Fibroblast of lung (primary cell): ENCODE measurements around the gene ASIC4. TPM values are rescaled to one million over a fixed set of nuclear protein-coding genes. Genes with fewer than 3 reads are reported as not detected.
A peak's percentile ranks its signal among the peaks of the same experiment; 100 is the strongest.

Experiments
- DNase-seq, 2 donors: peaks; one replicate each; pipeline versions ENCODE4 v3.0.0 to v3.0.0-alpha.2; 2010; ENCODE audit warnings: low read depth in 2 of 2
- H2AFZ ChIP-seq: 2 replicates; pipeline ENCODE4 v1.5.1; 2012; ENCODE audit warnings: low read length, control low read depth, inconsistent platforms
- H3K27ac ChIP-seq: 2 replicates; pipeline ENCODE4 v1.5.1; 2011; ENCODE audit warnings: low read length, control low read depth; ENCODE audit not compliant: insufficient read depth
- H3K27me3 ChIP-seq: 2 replicates; pipeline ENCODE4 v1.5.1; 2011; ENCODE audit warnings: mild to moderate bottlenecking, low read length; ENCODE audit not compliant: control insufficient read depth, insufficient read depth
- H3K36me3 ChIP-seq: 2 replicates; pipeline ENCODE4 v1.5.1; 2011; ENCODE audit warnings: low read length; ENCODE audit not compliant: control insufficient read depth, insufficient read depth
- H3K4me1 ChIP-seq: 2 replicates; pipeline ENCODE4 v1.5.1; 2011; ENCODE audit warnings: low read length; ENCODE audit not compliant: control insufficient read depth, insufficient read depth; ENCODE audit errors: extremely low read depth
- H3K4me2 ChIP-seq: 2 replicates; pipeline ENCODE4 v1.5.1; 2011; ENCODE audit warnings: low read length, control low read depth; ENCODE audit not compliant: insufficient read depth; ENCODE audit errors: extremely low read depth
- H3K4me3 ChIP-seq, 4 experiments: fragments of 200-600 bp in 1 of 4; sonication (generic) in 1 of 4; replicated peaks in 1 of 4; 2 replicates each; pipeline ENCODE4 v1.5.1; 2011 to 2016; ENCODE audit warnings: low read length in 4 of 4, low read depth in 3 of 4, mild to moderate bottlenecking in 3 of 4, control low read depth in 2 of 4, inconsistent platforms in 1 of 4, mixed read lengths in 1 of 4; ENCODE audit not compliant: insufficient read depth in 1 of 4; ENCODE audit errors: control extremely low read depth in 1 of 4
- H3K79me2 ChIP-seq: 2 replicates; pipeline ENCODE4 v1.5.1; 2012; ENCODE audit warnings: mild to moderate bottlenecking, low read length, inconsistent platforms; ENCODE audit not compliant: control insufficient read depth, insufficient read depth
- H3K9ac ChIP-seq: 2 replicates; pipeline ENCODE4 v1.5.1; 2011; ENCODE audit warnings: mild to moderate bottlenecking, low read length, control low read depth; ENCODE audit not compliant: insufficient read depth
- H3K9me3 ChIP-seq: 2 replicates; pipeline ENCODE4 v1.5.1; 2012; ENCODE audit warnings: low read depth, low read length; ENCODE audit not compliant: control insufficient read depth, insufficient read depth
- H4K20me1 ChIP-seq: 2 replicates; pipeline ENCODE4 v1.5.1; 2011; ENCODE audit warnings: low read length; ENCODE audit not compliant: control insufficient read depth, insufficient read depth; ENCODE audit errors: extremely low read depth
- EZH2 ChIP-seq: IDR thresholded peaks from 2 replicates; pipeline ENCODE4 v1.5.1; 2012; ENCODE audit warnings: low read length, control low read depth, mild to moderate bottlenecking; ENCODE audit errors: missing control alignments
- polyA plus RNA-seq, 2 donors: library from polyadenylated mRNA; depleted of rRNA in 1 of 2; stranded (reverse) in 1 of 2; unstranded in 1 of 2; fragments of >200 nt; gene quantifications; 2 replicates each; pipeline ENCODE4 v1.2.1, GENCODE V29; 2011 to 2012; ENCODE audit warnings: missing spikeins in 1 of 2
- total RNA-seq: library from RNA; depleted of rRNA; stranded (reverse); fragments of >200 nt; gene quantifications from 2 replicates; pipeline ENCODE4 v1.2.1, GENCODE V29; 2014
- TF ChIP-seq, protein P1 (sequence below), 2 donors: IDR thresholded peaks in 1 of 2; conservative IDR thresholded peaks in 1 of 2; 1 replicate in 1 of 2; 2 replicates in 1 of 2; pipeline ENCODE4 v1.5.1; 2011 to 2012; ENCODE audit warnings: low read length in 2 of 2, control low read depth in 1 of 2, inconsistent platforms in 1 of 2, low read depth in 1 of 2, mild to moderate bottlenecking in 1 of 2

ASIC4 gene
- total and polyA plus RNA-seq, 2 donors (not counting 1 experiment from before 2014, with no cell fraction given) = 0.33 TPM; not detected in 1

DNA sequence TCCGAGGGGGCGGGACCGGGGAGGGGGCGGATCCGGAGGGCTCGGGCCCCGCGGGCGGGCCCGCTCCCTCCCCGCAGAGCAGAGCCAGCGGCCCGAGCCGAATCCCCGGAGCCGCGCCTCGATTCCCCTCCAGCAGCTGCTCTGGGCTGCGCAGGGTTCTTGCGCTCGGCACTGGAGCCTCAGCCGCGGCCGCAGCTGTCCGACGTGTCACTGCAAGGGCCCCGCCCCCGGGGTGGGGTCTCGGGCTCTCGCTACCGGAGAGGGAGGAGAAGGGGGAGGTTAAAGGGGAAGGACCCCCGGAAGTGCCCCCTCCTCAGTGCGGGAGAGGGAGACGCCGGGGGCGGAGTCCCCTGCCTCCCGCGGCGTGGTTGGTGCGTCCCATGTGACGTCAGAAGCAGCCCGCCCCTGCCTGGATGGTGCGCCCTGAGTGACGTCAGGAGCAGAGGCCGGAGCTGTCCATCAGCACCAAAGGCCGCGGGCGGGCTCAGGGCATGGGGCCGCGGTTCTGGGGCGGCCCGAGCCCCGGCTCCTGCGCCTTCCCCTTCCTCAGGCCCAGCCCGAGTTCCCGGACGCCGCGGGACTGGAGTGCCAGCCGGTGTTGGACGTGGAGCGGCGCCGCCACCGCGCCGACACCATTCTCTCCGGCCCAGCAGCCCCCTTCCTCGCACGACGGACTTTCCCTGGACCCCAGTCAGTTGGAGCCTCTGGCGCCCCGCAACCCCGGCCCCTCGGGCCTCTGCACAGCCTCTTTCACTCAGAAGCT is 29.5 kb downstream of the ASIC4 start, which contains the start of the genes CHPF and TMEM198:
CHPF (minus strand) TSS at position 214 of the 763 bp plus-strand sequence. CDS start 271 bp downstream, outside the sequence.
TMEM198 (plus strand) TSS at position 433 of the 763 bp plus-strand sequence. CDS start 700 bp downstream, outside the sequence.
- Histone ChIP-seq H3K9me3 (no peaks in the 10 kb centered on the region), H3K4me1 (peaks cover 5% of the 10 kb centered on the region), H3K9ac (peak within 1 kb of the TSS; percentile 80), H4K20me1 (no peaks in the 10 kb centered on the region), H3K27me3 (no peaks in the 10 kb centered on the region), H3K36me3 (peaks cover 17% of the 10 kb centered on the region), H3K27ac (peak within 1 kb of the TSS; percentile 64), H3K79me2 (peaks cover 4% of the 10 kb centered on the region), H3K4me2 (peak within 1 kb of the TSS; percentile 92), H2AFZ (peak within 1 kb of the TSS; percentile 62), H3K4me3 (peak within 1 kb of the TSS; percentile 71 to 87 (median 83))
- no peak for TF ChIP-seq EZH2
- TF ChIP-seq, protein P1, sequence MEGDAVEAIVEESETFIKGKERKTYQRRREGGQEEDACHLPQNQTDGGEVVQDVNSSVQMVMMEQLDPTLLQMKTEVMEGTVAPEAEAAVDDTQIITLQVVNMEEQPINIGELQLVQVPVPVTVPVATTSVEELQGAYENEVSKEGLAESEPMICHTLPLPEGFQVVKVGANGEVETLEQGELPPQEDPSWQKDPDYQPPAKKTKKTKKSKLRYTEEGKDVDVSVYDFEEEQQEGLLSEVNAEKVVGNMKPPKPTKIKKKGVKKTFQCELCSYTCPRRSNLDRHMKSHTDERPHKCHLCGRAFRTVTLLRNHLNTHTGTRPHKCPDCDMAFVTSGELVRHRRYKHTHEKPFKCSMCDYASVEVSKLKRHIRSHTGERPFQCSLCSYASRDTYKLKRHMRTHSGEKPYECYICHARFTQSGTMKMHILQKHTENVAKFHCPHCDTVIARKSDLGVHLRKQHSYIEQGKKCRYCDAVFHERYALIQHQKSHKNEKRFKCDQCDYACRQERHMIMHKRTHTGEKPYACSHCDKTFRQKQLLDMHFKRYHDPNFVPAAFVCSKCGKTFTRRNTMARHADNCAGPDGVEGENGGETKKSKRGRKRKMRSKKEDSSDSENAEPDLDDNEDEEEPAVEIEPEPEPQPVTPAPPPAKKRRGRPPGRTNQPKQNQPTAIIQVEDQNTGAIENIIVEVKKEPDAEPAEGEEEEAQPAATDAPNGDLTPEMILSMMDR (conservative IDR thresholded peaks at IDR 0.05 in 1 of 2, IDR thresholded peaks at IDR 0.05 in 1 of 2; ENCODE audit: low read depth in 1 of 2, low read length in 2 of 2) = no peak
- DNase-seq = peak; percentile 98

DNA sequence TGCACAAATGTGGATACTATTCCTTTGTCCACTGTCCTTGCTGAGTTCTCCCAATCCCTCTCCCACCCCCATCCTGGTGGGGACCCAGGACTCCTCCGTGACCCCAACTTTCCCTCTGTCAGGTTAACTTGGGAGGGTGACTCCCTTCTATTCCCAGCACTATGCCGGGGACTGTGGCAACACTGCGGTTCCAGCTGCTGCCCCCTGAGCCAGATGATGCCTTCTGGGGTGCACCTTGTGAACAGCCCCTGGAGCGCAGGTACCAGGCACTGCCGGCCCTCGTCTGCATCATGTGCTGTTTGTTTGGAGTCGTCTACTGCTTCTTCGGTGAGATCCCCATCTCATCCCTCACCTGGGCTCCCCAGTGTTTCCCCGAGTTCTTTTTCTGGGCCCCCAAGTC is 30.3 kb downstream of the ASIC4 start:
- Histone ChIP-seq H3K4me2 (peak overlapping the region; percentile 82), H3K36me3 (peaks cover 11% of the 10 kb centered on the region), H3K4me3 (peak overlapping the region in 2 of 4 experiments; percentile 54 to 87), H2AFZ (no peak overlapping the region), H3K4me1 (peaks cover 5% of the 10 kb centered on the region), H3K9ac (no peak overlapping the region), H3K9me3 (no peaks in the 10 kb centered on the region), H3K27ac (no peak overlapping the region), H4K20me1 (no peaks in the 10 kb centered on the region), H3K27me3 (no peaks in the 10 kb centered on the region), H3K79me2 (peaks cover 4% of the 10 kb centered on the region)
- TF ChIP-seq EZH2 = no peak
- TF ChIP-seq, protein P1 (conservative IDR thresholded peaks at IDR 0.05 in 1 of 2, IDR thresholded peaks at IDR 0.05 in 1 of 2; ENCODE audit: low read depth in 1 of 2, low read length in 2 of 2) = no peak
- DNase-seq = no peak

DNA sequence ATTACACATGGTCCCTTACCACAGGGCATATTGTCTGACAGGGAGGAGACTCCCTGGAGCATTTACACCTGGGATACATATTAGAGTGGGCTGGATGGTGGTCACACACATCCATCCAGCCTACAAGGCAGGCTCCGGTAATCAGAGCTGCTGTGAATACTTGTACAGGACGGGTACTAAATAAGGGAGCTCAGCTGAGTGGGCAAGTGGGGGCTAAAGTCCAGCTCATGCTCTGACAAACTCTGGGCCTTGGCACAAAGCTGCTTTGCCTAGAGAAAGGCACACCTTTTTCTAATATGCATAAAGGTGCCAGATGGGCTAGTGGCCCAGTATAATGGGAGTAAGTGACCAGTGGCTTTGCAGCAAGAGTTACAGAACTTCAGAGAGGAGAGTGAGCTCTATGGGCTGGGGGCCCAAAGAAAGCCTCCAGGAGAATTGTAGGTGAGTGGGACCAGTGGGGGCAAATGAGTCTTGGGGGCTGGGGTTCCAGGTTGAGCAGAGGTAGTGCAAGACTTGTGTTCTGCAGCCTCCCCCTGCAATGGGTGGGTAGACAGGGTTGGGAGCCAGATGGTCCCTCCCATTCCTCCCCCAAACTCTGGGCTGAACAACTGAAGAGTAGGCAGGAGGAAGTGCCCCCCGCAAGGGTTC is 31.1 kb downstream of the ASIC4 start:
- TF ChIP-seq EZH2 = no peak
- TF ChIP-seq, protein P1 (conservative IDR thresholded peaks at IDR 0.05 in 1 of 2, IDR thresholded peaks at IDR 0.05 in 1 of 2; ENCODE audit: low read depth in 1 of 2, low read length in 2 of 2) = no peak
- H3K27me3 ChIP-seq = no peaks in the 10 kb centered on the region
- DNase-seq = no peak
- no peaks in the 10 kb centered on the region for H4K20me1 ChIP-seq
- no peak overlapping the region for H3K4me3 ChIP-seq
- H3K79me2 ChIP-seq = peaks cover 4% of the 10 kb centered on the region
- no peak overlapping the region for H3K27ac ChIP-seq
- no peak overlapping the region for H2AFZ ChIP-seq
- peaks cover 5% of the 10 kb centered on the region for H3K4me1 ChIP-seq
- no peak overlapping the region for H3K9ac ChIP-seq
- no peak overlapping the region for H3K4me2 ChIP-seq
- peaks cover 11% of the 10 kb centered on the region for H3K36me3 ChIP-seq
- no peaks in the 10 kb centered on the region for H3K9me3 ChIP-seq
